Mucosa of descending colon (tissue), 3 donors: Measurements from ENCODE around the gene CACNB2. TPM values are rescaled to one million over a fixed set of nuclear protein-coding genes. Genes with fewer than 3 reads are reported as not detected.
A peak's percentile ranks its signal among the peaks of the same experiment; 100 is the strongest.
"Not testable (repeated sequence)": the region's sequence is repeated elsewhere in the genome, so short reads cannot be mapped to it uniquely, and the experiment has no call there.

Experiments used
- ATAC-seq: fragments of 200-7000 bp; cut with Tn5 transposase; one replicate; pipeline ENCODE4 v1.9.1; 2020; ENCODE audit warnings: mild to moderate bottlenecking, moderate library complexity
- DNase-seq, 3 donors: peaks; one replicate each; pipeline ENCODE4 v3.0.0-alpha.2; 2020
- H3K36me3 ChIP-seq: fragments of 200-600 bp; one replicate; pipeline ENCODE4 v1.8.0; 2021; ENCODE audit warnings: low read depth, mild to moderate bottlenecking
- H3K4me1 ChIP-seq: fragments of 200-600 bp; one replicate; pipeline ENCODE4 v1.8.0; 2021; ENCODE audit warnings: low read depth, mild to moderate bottlenecking
- H3K4me3 ChIP-seq: fragments of 200-600 bp; one replicate; pipeline ENCODE4 v1.8.0; 2021; ENCODE audit warnings: mild to moderate bottlenecking
- H3K9me3 ChIP-seq: fragments of 200-600 bp; one replicate; pipeline ENCODE4 v1.8.0; 2021; ENCODE audit warnings: mild to moderate bottlenecking
- intact Hi-C, 2 donors: fragments of 100-400 bp; cut with DNase I in 1 of 2; cut with micrococcal nuclease in 1 of 2; formaldehyde crosslinking; loops; one replicate each; pipeline versions ENCODE4 v1.11.0 to v1.11.1; 2022; cut with DNase I, micrococcal nuclease
- total RNA-seq, 3 donors: library from RNA; stranded (reverse); fragmentation: NEBNext Ultra II Directional in 2 of 3; extraction: Animal tissue kit (Norgen Biotek cat#: 25700) in 2 of 3; gene quantifications; one replicate each; pipeline versions ENCODE4 v1.2.1 to v1.2.4, GENCODE V29; 2021 to 2023
- TF ChIP-seq, protein P1 (sequence below): fragments of 200-600 bp; IDR thresholded peaks from one replicate; pipeline ENCODE4 v1.8.0; 2022; ENCODE audit warnings: antibody characterized with exemption, mild to moderate bottlenecking
- donor health status: DM: no; HTN: no; CAD: no; lungs with moderate emphysema.
- donor health status: DM: no; HTN: no; CAD: no.
- donor health status: DM: no; HTN: yes; CAD: no.

CACNB2 gene
- total RNA-seq, 3 donors from 2014 or later: 13.6 to 26.2 (median 19.8) TPM

DNA sequence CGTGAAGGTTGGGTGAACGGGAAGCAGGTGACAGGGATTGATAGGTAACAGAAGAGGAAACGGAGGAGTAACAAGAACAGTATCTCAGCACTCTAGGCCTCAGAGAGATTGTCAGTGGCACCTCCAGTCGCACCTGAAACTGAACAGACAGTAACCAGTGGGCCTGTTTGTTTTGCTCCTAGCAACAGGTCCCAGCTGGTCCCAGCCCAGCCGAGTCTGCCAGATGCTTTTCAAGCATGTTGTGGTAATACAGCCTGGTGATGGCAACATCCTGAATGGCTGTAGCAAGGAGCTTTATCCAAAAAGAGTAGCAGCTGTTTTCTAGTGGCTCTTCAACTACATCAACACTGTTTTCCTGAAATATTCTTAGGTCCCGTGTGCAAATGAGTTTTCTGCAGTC is 4.7 kb downstream of the CACNB2 start:
- Histone ChIP-seq H3K36me3 (no peaks in the 10 kb centered on the region), H3K4me3 (no peak overlapping the region), H3K9me3 (no peaks in the 10 kb centered on the region), H3K4me1 (peaks cover under 1% of the 10 kb centered on the region)
- TF ChIP-seq, protein P1, sequence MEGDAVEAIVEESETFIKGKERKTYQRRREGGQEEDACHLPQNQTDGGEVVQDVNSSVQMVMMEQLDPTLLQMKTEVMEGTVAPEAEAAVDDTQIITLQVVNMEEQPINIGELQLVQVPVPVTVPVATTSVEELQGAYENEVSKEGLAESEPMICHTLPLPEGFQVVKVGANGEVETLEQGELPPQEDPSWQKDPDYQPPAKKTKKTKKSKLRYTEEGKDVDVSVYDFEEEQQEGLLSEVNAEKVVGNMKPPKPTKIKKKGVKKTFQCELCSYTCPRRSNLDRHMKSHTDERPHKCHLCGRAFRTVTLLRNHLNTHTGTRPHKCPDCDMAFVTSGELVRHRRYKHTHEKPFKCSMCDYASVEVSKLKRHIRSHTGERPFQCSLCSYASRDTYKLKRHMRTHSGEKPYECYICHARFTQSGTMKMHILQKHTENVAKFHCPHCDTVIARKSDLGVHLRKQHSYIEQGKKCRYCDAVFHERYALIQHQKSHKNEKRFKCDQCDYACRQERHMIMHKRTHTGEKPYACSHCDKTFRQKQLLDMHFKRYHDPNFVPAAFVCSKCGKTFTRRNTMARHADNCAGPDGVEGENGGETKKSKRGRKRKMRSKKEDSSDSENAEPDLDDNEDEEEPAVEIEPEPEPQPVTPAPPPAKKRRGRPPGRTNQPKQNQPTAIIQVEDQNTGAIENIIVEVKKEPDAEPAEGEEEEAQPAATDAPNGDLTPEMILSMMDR: no peak
- DNase-seq (peak; percentile 23 to 62 (median 35)), ATAC-seq (peak; percentile 52)
- intact Hi-C loops: loop anchor here in 1 of 2 donors (10.0 kb wide), 1 partner anchor 50 kb away; no protein-coding TSS in a partner anchor

DNA sequence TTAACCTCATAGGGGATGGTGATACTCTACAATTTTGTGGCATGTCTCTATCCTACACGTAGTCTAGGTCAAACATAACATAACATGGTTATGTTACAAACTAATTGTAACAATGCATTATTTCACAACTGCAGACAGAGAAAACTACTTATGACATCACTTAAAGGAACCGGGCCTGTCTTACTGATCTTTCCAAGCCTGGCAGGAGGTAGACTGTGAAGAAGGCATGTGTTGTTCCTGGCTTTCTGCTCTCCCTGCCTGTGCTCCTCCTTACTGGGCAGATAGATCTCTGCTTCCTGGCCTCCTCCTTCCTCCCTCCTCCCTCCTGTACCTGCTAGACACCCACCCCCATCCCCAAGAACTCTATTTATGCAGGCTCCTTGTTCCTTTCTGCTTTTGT is 5.4 kb downstream of the CACNB2 start:
- DNase-seq: no peak
- intact Hi-C loops: loop anchor here in 1 of 2 donors (10.0 kb wide), 1 partner anchor 49 kb away; no protein-coding TSS in a partner anchor
- no peaks in the 10 kb centered on the region for H3K4me1 ChIP-seq
- TF ChIP-seq, protein P1: no peak
- no peak overlapping the region for H3K4me3 ChIP-seq
- no peaks in the 10 kb centered on the region for H3K9me3 ChIP-seq
- no peaks in the 10 kb centered on the region for H3K36me3 ChIP-seq
- ATAC-seq: peak; percentile 14

DNA sequence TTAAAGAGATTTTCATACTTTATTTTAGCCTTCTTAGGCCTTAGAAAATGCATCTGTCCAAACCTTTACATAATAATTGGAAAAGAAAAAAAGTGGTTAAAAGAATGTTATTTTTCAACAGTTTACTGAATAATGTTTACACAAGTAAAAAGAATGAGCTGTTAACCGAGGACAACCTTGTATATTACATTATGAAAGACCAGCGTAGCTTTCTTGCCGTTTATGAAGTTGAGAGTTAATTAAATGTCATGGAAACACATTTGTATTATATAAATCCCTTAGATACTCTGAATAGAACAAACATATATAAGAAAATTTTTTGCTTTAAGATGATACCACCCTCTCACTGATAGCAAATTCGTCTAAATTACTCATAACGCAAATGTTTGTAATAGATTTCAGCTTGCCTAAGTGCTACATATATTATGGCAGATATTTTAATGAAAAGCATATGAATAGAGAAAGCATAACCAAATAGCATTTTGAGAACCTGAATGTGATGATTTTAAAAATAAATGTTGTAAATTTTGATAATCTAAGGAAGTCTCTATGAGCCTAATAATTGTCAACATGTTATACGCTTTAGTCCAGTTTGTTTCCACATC is 9.1 kb downstream of the CACNB2 start:
- Histone ChIP-seq H3K4me3 (no peak overlapping the region), H3K9me3 (no peaks in the 10 kb centered on the region), H3K4me1 (no peaks in the 10 kb centered on the region), H3K36me3 (no peaks in the 10 kb centered on the region)
- ATAC-seq: no peak
- DNase-seq: no peak
- TF ChIP-seq, protein P1: no peak
- intact Hi-C loops: loop anchor here in 1 of 2 donors (10.0 kb wide), 1 partner anchor 46 kb away; no protein-coding TSS in a partner anchor

DNA sequence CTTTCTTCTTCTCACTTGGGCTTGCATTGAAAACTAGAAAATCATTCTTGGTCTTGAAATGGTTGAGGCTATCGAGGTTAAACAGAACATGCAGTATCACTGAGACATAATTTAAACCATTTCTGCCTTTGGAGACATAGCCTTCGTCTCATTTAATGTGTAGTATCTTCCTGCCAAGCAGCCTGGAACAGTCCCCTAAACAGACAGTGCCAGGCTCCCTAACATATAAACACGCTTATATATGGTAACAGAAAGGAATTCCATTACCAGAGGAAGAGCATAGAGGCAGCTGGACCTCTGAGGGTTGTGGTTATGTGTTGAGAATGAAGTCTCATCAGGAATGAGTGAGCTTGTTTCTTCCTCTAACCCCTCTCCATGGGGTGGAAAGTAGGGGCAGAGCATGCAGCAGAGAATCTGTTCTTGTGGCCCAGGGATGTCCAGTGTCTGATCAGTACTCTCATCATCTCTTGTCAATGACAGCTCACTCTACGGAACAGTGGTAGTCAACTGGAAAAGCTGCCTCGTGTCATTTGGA is 11.2 kb downstream of the CACNB2 start:
- Histone ChIP-seq H3K9me3 (no peaks in the 10 kb centered on the region), H3K36me3 (no peaks in the 10 kb centered on the region), H3K4me3 (no peak overlapping the region), H3K4me1 (no peaks in the 10 kb centered on the region)
- no peak for DNase-seq
- intact Hi-C loops: no loop called here
- TF ChIP-seq, protein P1: no peak
- no peak for ATAC-seq

DNA sequence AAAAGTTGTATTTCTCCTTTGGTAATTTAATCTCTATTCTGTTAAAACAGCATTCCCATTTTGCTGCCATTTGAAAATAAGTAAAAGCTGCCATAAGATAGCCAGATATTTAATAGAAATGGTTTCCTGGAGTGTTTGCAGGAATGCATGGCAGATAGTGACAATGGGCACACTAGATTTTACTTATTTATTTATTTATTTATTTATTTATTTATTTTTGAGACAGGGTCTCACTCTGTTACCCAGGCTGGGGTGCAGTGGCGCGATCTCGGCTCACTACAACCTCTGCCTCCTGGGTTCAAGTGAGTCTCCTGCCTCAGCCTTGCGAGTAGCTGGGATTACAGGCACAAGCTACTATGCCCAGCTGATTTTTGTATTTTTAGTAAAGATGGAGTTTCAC is 13.2 kb downstream of the CACNB2 start:
- H3K4me1 ChIP-seq, ATAC-seq, H3K9me3 ChIP-seq, H3K36me3 ChIP-seq, intact Hi-C loops, DNase-seq, H3K4me3 ChIP-seq: not testable (repeated sequence)

DNA sequence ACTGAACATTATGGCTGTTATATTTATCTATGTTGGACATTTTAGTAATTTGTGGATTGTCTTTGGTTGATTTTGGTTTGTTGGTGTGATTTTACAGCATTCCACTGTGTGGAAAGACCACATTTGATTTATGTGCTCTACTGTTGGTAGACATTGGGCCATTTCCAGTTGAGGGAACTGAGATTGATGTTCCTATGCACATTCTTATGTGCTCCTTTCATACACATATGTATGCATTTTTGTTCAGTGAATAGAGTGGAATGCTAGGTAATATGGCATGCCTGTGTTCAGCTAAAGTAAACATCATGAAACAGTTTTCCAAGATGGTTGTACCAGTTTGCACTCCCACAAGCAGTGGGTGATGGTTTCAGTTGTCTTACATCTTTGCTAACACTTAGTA is 15.1 kb downstream of the CACNB2 start:
- TF ChIP-seq, protein P1: no peak
- intact Hi-C loops: no loop called here
- ATAC-seq (no peak), DNase-seq (no peak)
- Histone ChIP-seq H3K4me1 (no peaks in the 10 kb centered on the region), H3K36me3 (no peaks in the 10 kb centered on the region), H3K4me3 (no peak overlapping the region), H3K9me3 (no peaks in the 10 kb centered on the region)

DNA sequence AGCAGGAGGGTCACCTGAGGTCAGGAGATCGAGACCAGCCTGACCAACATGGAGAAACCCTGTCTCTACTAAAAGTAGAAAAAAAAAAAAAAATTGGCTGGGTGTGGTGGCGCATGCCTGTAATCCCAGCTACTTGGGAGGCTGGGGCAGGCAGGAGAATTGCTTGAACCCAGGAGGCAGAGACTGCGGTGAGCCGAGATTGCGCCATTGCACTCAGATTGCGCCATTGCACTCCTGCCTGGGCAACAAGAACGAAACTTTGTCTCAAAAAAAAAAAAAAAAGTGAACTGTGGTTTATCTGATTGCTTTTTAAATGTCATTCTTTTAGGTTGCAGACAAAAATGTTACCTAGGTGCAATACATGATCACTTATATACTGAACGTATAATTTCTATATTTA is 16.6 kb downstream of the CACNB2 start:
- H3K4me3 ChIP-seq, intact Hi-C loops, H3K36me3 ChIP-seq, H3K4me1 ChIP-seq, DNase-seq, ATAC-seq, H3K9me3 ChIP-seq: not testable (repeated sequence)
